ENCODE data around the gene UBAP1. TPM values are rescaled to one million over a fixed set of nuclear protein-coding genes. Genes with fewer than 3 reads are reported as not detected.
"Not testable (repeated sequence)": the region's sequence is repeated elsewhere in the genome, so short reads cannot be mapped to it uniquely, and the experiment has no call there.

The UBAP1 gene
- total RNA-seq, 1 donor from 2014 or later, result 35.3 TPM

- no peak for DNase-seq (ENCODE audit: low read depth, low spot score)
Observed at GRCh38 chr9:34179213-34180136, 632 bp downstream of the UBAP1 start.

GRCh38 chr9:34185778-34186551 lies 7.1 kb downstream of the UBAP1 start:
- DNase-seq (ENCODE audit: low read depth, low spot score), result peak; percentile 85

DNA sequence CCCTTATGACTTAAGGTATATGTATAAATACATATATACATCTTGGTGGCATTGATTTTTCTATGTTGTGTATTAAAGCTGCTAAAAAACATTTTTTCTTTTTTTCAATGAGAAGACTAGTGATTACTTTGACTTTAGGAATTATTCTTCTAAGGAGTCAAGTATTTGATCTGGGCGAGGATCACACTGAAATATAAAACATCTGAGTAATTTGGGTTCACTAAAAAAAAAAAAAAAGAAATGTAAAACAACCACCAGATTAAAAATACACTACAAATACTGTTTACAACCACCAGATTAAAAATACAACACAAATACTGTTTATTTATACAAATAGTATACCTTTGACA lies 9.0 kb downstream of the UBAP1 start:
- DNase-seq (ENCODE audit: low read depth, low spot score), result no peak

DNA sequence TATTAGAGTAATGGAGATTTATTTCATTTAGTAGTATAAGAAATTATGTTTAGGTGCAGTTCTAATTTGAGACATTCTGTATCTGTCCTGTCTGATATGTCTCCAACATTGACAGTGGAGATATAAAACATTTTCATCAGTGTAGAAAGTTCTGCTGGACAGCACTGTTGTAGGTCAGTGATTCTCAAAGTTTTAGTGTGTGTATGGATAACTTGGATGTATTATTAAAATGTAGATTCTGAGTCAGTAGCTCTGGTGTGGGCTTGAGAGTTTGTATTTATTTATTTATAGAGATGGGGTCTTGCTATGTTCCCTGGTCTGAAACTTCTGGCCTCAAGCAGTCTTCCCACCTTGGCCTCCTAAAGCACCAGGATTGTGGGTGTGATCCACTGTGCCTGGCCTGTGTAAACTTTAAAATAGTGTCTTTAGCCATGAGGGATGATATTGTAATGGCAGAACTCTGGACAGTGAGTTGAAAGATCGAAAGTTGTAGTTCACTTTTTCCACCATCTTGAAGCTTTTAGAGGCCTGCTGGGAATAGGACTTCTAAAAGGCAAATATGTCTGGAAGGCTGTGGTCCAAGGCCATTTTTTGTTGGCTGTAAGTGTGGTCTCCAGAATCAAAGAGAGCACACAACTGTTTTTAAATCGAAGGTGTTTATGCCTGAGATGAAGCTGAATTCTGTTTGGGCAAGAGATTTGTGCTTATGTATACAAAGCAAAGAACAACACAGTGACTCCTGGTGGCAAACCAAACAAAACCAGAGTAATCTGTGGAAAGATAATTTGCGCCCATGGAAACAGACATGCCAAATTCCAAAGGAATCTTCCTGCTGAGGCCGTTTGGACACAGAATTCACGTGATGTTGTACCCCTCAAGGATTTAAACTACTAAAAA lies 12.4 kb downstream of the UBAP1 start:
- DNase-seq (ENCODE audit: low read depth, low spot score), result no peak

DNA sequence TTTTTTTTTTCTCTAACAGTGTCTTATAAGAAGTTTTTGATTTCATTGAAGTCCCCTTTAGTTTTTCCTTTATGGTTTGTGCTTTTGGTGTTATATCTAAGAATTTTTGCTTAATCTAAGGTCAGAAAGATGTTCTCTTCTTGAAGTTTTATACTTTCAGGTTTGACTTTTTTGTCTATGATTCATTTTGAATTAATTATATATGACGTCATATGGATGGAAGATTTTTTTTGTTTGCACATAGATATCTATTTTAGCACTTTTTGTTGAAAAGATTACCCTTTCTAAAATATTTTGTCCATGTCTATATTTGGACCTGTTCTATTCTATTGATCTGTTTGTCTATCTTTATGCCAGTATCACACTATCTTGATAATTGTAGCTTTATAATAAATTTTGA lies 16.3 kb downstream of the UBAP1 start:
- DNase-seq (ENCODE audit: low read depth, low spot score), result no peak

- not testable (repeated sequence) for DNase-seq (ENCODE audit: low read depth, low spot score)
Observed at GRCh38 chr9:34197286-34197685, 18.4 kb downstream of the UBAP1 start.

GRCh38 chr9:34197756-34198711 lies 19.2 kb downstream of the UBAP1 start:
- DNase-seq (ENCODE audit: low read depth, low spot score), result no peak

DNA sequence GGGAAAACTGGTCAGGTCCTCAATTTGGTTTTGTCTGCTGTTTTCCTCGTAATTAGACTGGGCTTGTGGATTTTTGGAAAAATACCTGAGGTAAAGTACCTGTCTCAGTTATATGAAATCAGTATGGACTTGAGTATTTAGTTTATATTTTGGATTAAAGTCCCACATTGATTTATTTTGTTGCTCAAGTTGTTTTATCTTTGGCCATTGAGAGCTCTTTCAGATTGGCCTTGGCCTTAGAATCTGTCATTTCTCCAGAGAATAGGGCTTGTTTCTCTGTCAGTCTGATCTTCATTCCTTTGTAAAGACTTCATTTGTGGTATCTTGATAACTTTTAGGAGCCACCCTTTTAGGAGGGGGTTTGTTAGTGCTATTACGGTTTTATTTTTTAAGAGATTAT lies 21.2 kb downstream of the UBAP1 start:
- DNase-seq (ENCODE audit: low read depth, low spot score), result no peak

- DNase-seq (ENCODE audit: low read depth, low spot score), result no peak
Observed at GRCh38 chr9:34203275-34203991, 24.6 kb downstream of the UBAP1 start.

DNA sequence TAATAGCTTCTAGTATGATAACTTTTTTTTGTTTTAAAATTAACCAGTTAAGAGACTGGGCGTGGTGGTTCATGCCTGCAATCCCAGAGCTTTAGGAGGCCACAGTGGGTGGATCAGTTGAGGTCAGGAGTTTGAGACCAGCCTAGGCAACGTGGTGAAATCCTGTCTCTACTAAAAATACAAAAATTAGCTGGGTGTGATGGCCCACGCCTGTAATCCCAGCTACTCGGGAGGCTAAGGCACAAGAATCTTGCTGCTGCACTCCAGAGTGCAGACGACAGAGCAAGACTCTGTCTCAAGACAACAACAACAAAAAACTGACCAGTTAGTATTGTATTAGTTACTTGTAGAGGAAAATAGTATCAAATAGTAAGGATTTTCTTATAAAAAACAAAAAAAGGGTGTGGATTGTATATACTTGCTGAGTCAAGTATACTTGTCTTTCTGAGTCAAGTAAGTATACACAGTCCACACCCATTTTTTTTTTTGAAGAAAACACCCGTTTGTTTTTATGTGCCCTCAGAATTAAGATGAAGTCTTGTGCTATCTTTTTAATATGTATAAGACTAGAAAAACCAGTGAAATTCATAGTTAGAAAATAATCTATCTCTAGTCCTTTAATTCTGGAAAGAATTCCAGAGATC lies 25.3 kb downstream of the UBAP1 start:
- DNase-seq (ENCODE audit: low read depth, low spot score), result no peak

- DNase-seq (ENCODE audit: low read depth, low spot score), result no peak
Observed at GRCh38 chr9:34205102-34205501, 26.3 kb downstream of the UBAP1 start.

DNA sequence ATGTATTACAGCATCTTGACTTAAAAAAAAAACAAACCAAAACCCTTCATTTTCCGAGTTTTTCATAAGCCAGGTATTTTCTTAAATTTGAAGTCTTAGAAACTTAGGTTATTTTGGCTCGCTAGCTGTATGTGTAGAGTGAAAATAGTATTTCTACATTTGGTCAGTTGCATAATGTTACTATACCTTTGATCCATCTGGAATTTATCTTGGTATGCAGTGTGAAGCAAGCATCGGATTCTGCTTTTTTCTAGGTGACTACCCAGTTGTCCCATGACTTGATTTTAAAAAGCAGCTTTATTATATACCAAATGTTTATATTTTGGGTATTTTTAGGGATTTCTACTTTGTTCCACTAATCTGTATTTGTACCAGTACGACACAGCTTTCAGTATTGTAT lies 27.7 kb downstream of the UBAP1 start:
- no peak for DNase-seq (ENCODE audit: low read depth, low spot score)

- no peak for DNase-seq (ENCODE audit: low read depth, low spot score)
Observed at GRCh38 chr9:34211395-34211794, 32.6 kb downstream of the UBAP1 start.

DNA sequence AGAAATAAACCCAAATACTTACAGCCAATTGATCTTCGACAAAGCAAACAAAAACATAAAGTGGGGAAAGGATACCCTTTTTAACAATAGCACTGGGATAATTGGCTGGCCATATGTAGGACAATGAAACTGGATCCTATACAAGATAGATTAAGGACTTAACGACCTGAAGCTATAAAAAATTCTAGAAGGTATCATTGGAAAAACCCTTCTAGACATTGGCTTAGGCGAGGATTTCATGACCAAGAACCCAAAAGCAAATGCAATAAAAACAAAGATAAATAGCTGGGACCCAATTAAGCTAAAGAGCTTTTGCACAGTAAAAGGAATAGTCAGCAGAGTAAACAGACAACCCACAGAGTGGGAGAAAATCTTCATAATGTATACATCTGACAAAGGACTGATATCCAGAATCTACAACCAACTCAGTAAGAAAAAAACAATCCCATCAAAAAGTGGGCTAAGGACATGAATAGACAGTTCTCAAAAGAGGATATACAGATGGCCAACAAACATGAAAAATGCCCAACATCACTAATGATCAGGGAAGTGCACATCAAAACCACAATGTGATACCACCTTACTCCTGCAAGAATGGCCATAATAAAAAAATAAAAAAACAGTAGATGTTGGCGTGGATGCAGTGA lies 35.6 kb downstream of the UBAP1 start:
- not testable (repeated sequence) for DNase-seq (ENCODE audit: low read depth, low spot score)

DNA sequence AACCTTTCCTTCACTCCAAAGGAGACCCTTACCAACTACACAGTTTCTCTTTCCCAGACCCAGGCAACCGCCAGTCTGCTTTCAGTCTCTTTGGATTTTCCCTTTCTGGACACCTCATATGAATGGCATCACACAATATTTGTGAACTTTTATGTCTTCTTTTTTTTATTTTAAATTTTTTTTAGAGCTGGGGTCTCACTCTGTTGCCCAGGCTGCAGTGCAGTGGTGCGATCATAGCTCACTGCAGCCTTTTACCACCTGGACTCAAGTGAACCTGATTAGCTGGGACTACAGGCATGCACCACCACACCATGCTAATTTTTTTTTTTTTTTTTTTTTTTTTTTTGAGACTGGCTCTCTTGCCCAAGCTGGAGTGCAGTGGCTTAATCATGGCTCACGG lies 37.5 kb downstream of the UBAP1 start:
- no peak for DNase-seq (ENCODE audit: low read depth, low spot score)

GRCh38 chr9:34217015-34217414 lies 38.2 kb downstream of the UBAP1 start:
- DNase-seq (ENCODE audit: low read depth, low spot score), result not testable (repeated sequence)

DNA sequence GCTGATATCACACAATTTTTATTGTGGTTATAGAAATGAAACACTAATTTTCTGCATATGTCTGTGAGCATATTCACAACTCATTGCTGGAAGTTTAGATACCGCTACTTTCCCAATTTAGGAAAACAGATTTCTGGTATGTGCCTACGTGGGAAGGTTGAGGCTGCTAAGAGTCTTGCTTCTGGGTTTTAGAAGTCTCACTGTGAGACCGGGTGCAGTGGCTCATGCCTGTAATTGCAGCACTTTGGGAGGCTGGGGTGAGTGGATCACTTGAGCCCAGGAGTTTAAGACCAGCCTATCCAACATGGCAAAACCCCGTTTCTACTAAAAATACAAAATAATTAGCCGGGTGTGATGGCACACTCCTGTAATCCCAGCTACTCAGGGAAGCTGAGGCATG lies 39.6 kb downstream of the UBAP1 start:
- DNase-seq (ENCODE audit: low read depth, low spot score), result no peak

- DNase-seq (ENCODE audit: low read depth, low spot score), result no peak
Observed at GRCh38 chr9:34219421-34219820, 40.6 kb downstream of the UBAP1 start.

DNA sequence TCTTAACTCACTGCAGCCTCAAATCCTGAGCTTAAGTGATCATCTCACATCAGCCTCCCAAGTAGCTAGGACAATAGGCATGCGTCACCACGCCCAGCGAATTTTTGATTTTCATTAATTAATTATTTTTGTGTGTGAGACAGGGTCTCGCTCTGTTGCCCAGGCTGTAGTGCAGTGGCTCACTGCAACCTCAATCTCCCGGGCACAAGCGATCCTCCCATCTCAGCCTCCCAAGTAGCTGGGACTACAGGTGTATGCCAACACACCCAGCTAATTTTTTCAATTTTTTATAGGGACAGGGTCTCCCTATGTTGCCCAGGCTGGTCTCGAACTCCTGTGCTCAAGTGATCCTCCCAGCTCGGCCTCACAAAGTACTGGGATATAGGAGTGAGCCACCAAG lies 41.4 kb downstream of the UBAP1 start:
- DNase-seq (ENCODE audit: low read depth, low spot score), result no peak
